Mucosa of stomach (tissue), 1 donor: ENCODE results near the gene ZCCHC10.
"Not testable (repeated sequence)": the region's sequence is repeated elsewhere in the genome, so short reads cannot be mapped to it uniquely, and the experiment has no call there.

Experiments used
- H3K27me3 ChIP-seq: one replicate; pipeline ENCODE4 v1.7.0; 2013; ENCODE audit warnings: mild to moderate bottlenecking, low read length; ENCODE audit not compliant: control insufficient read depth, insufficient read depth
- H3K36me3 ChIP-seq: one replicate; pipeline ENCODE4 v1.7.0; 2013; ENCODE audit warnings: low read length; ENCODE audit not compliant: control insufficient read depth, insufficient read depth
- H3K4me1 ChIP-seq: one replicate; pipeline ENCODE4 v1.7.0; 2013; ENCODE audit warnings: mild to moderate bottlenecking, low read length; ENCODE audit not compliant: control insufficient read depth, insufficient read depth
- H3K4me3 ChIP-seq: one replicate; pipeline ENCODE4 v1.7.0; 2013; ENCODE audit warnings: low read length
- H3K9ac ChIP-seq: one replicate; pipeline ENCODE4 v1.7.0; 2013; ENCODE audit warnings: mild to moderate bottlenecking, low read length, moderate library complexity
- H3K9me3 ChIP-seq: one replicate; pipeline ENCODE4 v1.7.0; 2013; ENCODE audit warnings: mild to moderate bottlenecking, low read length, moderate library complexity; ENCODE audit not compliant: control insufficient read depth
- donor health status: Pancreatic carcinoma.

Gene ZCCHC10

DNA sequence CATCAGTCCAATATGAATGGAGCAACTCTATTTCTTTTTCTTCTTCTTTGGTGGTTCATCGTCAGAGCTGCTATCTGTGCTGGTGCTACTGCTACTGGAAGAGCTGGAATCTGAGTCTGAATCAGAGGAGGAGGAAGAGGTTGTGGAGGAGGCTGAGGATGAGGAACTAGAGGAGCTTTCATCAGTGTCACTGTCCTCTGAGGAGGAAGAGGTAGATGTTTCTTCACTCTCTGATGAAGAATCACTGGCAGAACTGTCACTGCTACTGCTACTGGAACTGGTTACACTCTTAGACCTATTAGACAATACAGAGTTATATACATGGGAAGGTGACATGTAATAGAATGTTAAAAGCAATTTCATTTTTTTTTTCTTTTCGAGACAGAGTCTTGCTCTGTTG is 27.8 kb downstream of the ZCCHC10 start:
- Histone ChIP-seq H3K4me1 (no peaks in the 10 kb centered on the region), H3K27me3 (no peaks in the 10 kb centered on the region), H3K4me3 (no peak overlapping the region), H3K36me3 (no peaks in the 10 kb centered on the region), H3K9ac (no peak overlapping the region), H3K9me3 (no peaks in the 10 kb centered on the region)

GRCh38 chr5:132996307-132996706 is 30.0 kb downstream of the ZCCHC10 start:
- Histone ChIP-seq H3K9ac (no peak overlapping the region), H3K4me3 (no peak overlapping the region), H3K27me3 (no peaks in the 10 kb centered on the region), H3K36me3 (no peaks in the 10 kb centered on the region), H3K4me1 (no peaks in the 10 kb centered on the region), H3K9me3 (no peaks in the 10 kb centered on the region)

GRCh38 chr5:132987531-132988408 is 38.6 kb downstream of the ZCCHC10 start:
- Histone ChIP-seq H3K9me3 (no peaks in the 10 kb centered on the region), H3K4me1 (no peaks in the 10 kb centered on the region), H3K27me3 (no peaks in the 10 kb centered on the region), H3K9ac (no peak overlapping the region), H3K4me3 (no peak overlapping the region), H3K36me3 (no peaks in the 10 kb centered on the region)

DNA sequence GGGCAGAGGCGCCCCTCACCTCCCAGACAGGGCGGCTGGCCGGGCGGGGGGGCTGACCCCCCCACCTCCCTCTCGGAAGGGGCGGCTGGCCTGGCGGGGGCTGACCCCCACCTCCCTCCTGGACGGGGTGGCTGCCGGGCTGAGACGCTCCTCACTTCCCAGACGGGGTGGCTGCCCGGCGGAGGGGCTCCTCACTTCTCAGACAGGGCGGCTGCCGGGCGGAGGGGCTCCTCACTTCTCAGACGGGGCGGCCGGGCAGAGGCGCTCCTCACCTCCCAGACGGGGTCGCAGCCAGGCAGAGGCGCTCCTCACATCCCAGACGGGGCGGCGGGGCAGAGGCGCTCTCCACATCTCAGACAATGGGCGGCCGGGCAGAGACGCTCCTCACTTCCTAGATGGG is 43.4 kb downstream of the ZCCHC10 start:
- not testable (repeated sequence) for H3K4me1 ChIP-seq, H3K36me3 ChIP-seq, H3K4me3 ChIP-seq, H3K9me3 ChIP-seq, H3K27me3 ChIP-seq, H3K9ac ChIP-seq

DNA sequence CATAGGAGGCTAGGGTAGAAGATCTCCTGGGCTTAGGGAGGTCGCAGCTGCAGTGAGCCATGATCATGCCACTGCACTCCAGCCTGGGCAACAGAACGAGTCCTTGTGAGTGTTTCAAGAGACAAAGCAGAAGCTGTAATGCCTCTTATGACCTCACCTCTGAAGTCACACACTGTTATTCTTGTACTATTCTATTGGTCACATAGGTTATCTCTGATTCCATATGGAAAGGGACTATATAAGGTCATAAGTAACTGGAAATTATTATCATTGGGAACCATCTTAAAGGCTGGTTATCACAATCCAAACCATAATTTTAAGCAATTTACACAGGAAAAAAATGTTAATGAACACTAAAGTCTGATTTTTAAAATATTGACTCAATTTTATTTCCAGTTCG is 45.1 kb downstream of the ZCCHC10 start:
- H3K4me1 ChIP-seq: no peaks in the 10 kb centered on the region
- no peaks in the 10 kb centered on the region for H3K27me3 ChIP-seq
- H3K9me3 ChIP-seq: no peaks in the 10 kb centered on the region
- no peak overlapping the region for H3K4me3 ChIP-seq
- no peak overlapping the region for H3K9ac ChIP-seq
- H3K36me3 ChIP-seq: no peaks in the 10 kb centered on the region

GRCh38 chr5:132979976-132980375 is 46.4 kb downstream of the ZCCHC10 start:
- no peak overlapping the region for H3K4me3 ChIP-seq
- H3K9me3 ChIP-seq: no peaks in the 10 kb centered on the region
- H3K36me3 ChIP-seq: no peaks in the 10 kb centered on the region
- H3K27me3 ChIP-seq: no peaks in the 10 kb centered on the region
- no peaks in the 10 kb centered on the region for H3K4me1 ChIP-seq
- no peak overlapping the region for H3K9ac ChIP-seq

- no peaks in the 10 kb centered on the region for H3K9me3 ChIP-seq
- H3K27me3 ChIP-seq: no peaks in the 10 kb centered on the region
- no peak overlapping the region for H3K4me3 ChIP-seq
- no peak overlapping the region for H3K9ac ChIP-seq
- no peaks in the 10 kb centered on the region for H3K36me3 ChIP-seq
- H3K4me1 ChIP-seq: no peaks in the 10 kb centered on the region
Measured at GRCh38 chr5:132979367-132979940, 46.9 kb downstream of the ZCCHC10 start.

DNA sequence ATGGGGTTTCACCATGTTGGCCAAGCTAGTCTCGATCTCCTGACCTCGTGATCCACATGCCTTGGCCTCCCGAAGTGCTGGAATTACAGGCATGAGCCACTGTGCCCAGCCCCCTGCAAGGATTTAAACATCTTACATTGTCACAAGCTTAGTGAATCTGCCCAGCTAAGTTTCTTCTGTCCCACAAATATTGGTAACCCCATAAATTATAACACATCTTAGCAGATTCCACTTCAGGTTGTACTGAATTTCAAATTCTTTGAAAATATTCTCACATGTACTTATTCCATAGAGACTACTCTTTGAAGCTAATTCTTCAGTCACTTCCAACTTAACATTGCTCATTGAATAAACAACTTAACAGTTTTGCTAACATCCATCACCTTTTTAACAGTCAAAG is 49.5 kb downstream of the ZCCHC10 start:
- no peaks in the 10 kb centered on the region for H3K9me3 ChIP-seq
- H3K36me3 ChIP-seq: no peaks in the 10 kb centered on the region
- H3K4me1 ChIP-seq: peaks cover 5% of the 10 kb centered on the region
- no peak overlapping the region for H3K9ac ChIP-seq
- H3K4me3 ChIP-seq: no peak overlapping the region
- H3K27me3 ChIP-seq: no peaks in the 10 kb centered on the region

DNA sequence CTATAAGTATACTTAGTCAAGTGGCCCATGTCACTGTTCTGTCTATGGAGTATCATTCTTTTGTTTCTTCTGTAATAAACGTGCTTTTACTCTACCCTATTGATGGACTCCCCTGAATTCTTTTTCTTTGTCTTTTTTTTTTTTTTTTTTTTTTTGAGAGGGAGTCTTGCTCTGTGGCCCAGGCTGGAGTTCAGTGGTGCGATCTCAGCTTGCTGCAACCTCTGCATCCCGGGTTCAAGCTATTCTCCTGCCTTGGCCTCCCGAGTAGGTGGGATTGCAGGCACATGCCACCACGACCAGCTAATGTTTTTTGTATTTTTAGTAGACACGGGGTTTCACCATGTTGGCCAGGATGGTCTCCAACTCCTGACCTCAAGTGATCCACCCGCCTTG is 53.9 kb downstream of the ZCCHC10 start:
- H3K4me3 ChIP-seq: not testable (repeated sequence)

GRCh38 chr5:132971483-132972435 is 54.6 kb downstream of the ZCCHC10 start:
- Histone ChIP-seq H3K9me3 (no peaks in the 10 kb centered on the region), H3K36me3 (no peaks in the 10 kb centered on the region)

More for the DNA sequence above, 53.9 kb downstream of the ZCCHC10 start:
- not testable (repeated sequence) for H3K4me1 ChIP-seq, H3K27me3 ChIP-seq, H3K36me3 ChIP-seq, H3K9ac ChIP-seq, H3K9me3 ChIP-seq

DNA sequence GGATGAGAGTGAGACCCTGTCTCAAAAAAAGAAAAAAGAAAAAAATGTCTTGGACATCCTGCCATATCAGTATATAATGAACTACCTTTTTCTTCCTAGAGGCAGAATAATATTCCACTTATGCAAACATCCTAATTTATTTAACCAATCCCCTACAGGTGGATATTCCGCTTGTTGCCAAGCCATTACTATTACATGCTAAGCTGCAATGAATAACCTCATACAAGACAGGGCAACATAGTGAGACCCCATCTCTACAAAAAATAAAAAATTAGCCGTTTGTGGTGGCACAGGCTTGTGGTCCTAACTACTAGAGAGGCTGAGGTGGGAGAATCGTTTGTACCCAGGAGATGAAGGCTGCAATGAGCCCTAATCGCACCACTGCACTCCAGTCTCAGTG is 61.2 kb downstream of the ZCCHC10 start:
- no peaks in the 10 kb centered on the region for H3K9me3 ChIP-seq
- no peak overlapping the region for H3K4me3 ChIP-seq
- no peaks in the 10 kb centered on the region for H3K27me3 ChIP-seq
- no peak overlapping the region for H3K9ac ChIP-seq
- no peaks in the 10 kb centered on the region for H3K36me3 ChIP-seq
- H3K4me1 ChIP-seq: peaks cover 16% of the 10 kb centered on the region

More at GRCh38 chr5:132971483-132972435, 54.6 kb downstream of the ZCCHC10 start:
- Histone ChIP-seq H3K27me3 (no peaks in the 10 kb centered on the region), H3K4me3 (no peak overlapping the region), H3K4me1 (peaks cover 8% of the 10 kb centered on the region), H3K9ac (no peak overlapping the region)
